Measurements from ENCODE around the gene INPP5K. TPM values are rescaled to one million over a fixed set of nuclear protein-coding genes. Genes with fewer than 3 reads are reported as not detected.
A peak's percentile ranks its signal among the peaks of the same experiment; 100 is the strongest.

Gene INPP5K
- total RNA-seq, 1 donor = 51.4 TPM

DNA sequence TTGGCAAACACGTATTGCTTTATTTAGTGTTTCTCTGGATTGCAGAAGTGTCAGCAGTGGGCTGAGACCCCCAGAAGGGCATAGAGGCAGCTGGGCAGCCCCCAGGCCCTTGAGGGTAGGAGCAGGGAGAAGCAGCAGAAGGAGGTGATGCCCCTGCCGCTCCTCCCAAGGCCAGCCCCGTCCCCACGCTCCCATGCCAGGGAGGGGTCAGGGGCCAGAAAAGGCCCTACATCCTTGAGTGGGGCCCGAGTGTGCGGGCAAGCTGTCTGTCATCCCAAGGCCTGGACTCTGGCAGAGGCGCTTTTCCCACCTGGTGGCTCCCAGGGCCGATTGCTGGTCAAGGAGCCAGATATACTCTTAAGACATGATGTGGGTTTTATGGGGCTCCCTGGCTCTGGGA, 52.2 kb downstream of the INPP5K start:
- H3K27ac ChIP-seq (ENCODE audit: low read depth, low read length) = no peak overlapping the region
- H3K36me3 ChIP-seq (ENCODE audit: insufficient read depth, low read length) = peaks cover 50% of the 10 kb centered on the region
- H2AFZ ChIP-seq (ENCODE audit: low read length) = no peak overlapping the region
- no peaks in the 10 kb centered on the region for H3K27me3 ChIP-seq (ENCODE audit: insufficient read depth, low read length)
- no peaks in the 10 kb centered on the region for H3K79me2 ChIP-seq (ENCODE audit: insufficient read depth, low read length)
- H3K4me3 ChIP-seq (ENCODE audit: insufficient read depth, low read length) = no peak overlapping the region
- no peak overlapping the region for H3K4me2 ChIP-seq (ENCODE audit: insufficient read depth, low read length)
- H3K9me3 ChIP-seq (ENCODE audit: low read depth, low read length) = no peaks in the 10 kb centered on the region
- H4K20me1 ChIP-seq (ENCODE audit: insufficient read depth, low read length) = peaks cover 13% of the 10 kb centered on the region
- H3K4me1 ChIP-seq (ENCODE audit: insufficient read depth, low read length) = peaks cover 23% of the 10 kb centered on the region
- TF ChIP-seq, protein P1, sequence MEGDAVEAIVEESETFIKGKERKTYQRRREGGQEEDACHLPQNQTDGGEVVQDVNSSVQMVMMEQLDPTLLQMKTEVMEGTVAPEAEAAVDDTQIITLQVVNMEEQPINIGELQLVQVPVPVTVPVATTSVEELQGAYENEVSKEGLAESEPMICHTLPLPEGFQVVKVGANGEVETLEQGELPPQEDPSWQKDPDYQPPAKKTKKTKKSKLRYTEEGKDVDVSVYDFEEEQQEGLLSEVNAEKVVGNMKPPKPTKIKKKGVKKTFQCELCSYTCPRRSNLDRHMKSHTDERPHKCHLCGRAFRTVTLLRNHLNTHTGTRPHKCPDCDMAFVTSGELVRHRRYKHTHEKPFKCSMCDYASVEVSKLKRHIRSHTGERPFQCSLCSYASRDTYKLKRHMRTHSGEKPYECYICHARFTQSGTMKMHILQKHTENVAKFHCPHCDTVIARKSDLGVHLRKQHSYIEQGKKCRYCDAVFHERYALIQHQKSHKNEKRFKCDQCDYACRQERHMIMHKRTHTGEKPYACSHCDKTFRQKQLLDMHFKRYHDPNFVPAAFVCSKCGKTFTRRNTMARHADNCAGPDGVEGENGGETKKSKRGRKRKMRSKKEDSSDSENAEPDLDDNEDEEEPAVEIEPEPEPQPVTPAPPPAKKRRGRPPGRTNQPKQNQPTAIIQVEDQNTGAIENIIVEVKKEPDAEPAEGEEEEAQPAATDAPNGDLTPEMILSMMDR (IDR thresholded peaks at IDR 0.05; ENCODE audit: extremely low read depth, low read depth, low read length) = no peak
- peak; percentile 71 for DNase-seq (ENCODE audit: insufficient read length, low spot score, missing footprints)

DNA sequence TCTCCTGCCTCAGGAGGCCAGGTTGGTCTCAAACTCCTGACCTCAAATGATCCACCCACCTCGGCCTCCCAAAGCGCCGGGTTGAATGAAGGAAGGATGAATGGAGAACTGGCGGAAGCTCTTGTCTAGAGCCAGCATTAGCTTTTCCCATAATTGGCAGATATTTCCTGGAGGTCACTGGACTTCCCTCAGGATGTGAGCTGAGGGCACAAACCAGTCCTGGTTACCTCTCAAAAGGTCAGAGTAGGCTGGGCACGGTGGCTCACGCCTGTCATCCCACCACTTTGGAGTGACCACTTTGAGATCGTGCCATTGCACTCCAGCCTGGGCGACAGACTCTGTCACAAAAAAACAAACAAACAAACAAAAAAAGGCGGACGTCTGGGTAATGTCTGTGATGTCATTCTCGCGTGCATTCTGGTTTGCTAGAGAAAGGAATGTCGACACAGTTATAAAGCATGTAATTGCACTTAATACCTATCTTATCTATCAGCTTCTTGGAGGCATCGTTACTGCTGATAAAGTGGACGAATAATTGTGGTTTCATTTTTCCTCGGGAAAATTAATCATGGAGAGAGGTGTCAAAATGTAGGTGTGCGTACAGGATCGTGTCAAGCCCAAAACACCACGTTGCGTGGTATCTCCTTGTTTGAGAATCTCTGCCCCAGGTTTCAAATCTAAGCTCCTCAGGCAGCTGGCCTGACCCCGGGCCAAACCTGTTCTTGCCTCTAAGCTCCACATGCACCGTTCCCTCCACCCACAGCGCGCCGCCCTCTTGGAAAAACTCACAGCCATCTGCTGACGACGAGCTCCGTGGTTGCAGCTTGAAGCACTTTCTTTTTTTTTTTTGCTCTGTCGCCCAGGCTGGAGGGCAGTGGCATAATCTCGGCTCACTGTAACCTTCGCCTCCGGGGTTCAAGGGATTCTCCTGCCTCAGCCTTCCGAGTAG, 54.0 kb downstream of the INPP5K start:
- Histone ChIP-seq H3K36me3 (ENCODE audit: insufficient read depth, low read length) (peaks cover 35% of the 10 kb centered on the region), H2AFZ (ENCODE audit: low read length) (no peak overlapping the region), H3K79me2 (ENCODE audit: insufficient read depth, low read length) (no peaks in the 10 kb centered on the region), H4K20me1 (ENCODE audit: insufficient read depth, low read length) (peaks cover 2% of the 10 kb centered on the region), H3K4me3 (ENCODE audit: insufficient read depth, low read length) (no peak overlapping the region), H3K27me3 (ENCODE audit: insufficient read depth, low read length) (no peaks in the 10 kb centered on the region), H3K4me2 (ENCODE audit: insufficient read depth, low read length) (peak overlapping the region; percentile 55), H3K9me3 (ENCODE audit: low read depth, low read length) (no peaks in the 10 kb centered on the region), H3K4me1 (ENCODE audit: insufficient read depth, low read length) (peaks cover 23% of the 10 kb centered on the region), H3K27ac (ENCODE audit: low read depth, low read length) (no peak overlapping the region)
- peak; percentile 68 for DNase-seq (ENCODE audit: insufficient read length, low spot score, missing footprints)
- TF ChIP-seq, protein P1 (IDR thresholded peaks at IDR 0.05; ENCODE audit: extremely low read depth, low read depth, low read length) = no peak

DNA sequence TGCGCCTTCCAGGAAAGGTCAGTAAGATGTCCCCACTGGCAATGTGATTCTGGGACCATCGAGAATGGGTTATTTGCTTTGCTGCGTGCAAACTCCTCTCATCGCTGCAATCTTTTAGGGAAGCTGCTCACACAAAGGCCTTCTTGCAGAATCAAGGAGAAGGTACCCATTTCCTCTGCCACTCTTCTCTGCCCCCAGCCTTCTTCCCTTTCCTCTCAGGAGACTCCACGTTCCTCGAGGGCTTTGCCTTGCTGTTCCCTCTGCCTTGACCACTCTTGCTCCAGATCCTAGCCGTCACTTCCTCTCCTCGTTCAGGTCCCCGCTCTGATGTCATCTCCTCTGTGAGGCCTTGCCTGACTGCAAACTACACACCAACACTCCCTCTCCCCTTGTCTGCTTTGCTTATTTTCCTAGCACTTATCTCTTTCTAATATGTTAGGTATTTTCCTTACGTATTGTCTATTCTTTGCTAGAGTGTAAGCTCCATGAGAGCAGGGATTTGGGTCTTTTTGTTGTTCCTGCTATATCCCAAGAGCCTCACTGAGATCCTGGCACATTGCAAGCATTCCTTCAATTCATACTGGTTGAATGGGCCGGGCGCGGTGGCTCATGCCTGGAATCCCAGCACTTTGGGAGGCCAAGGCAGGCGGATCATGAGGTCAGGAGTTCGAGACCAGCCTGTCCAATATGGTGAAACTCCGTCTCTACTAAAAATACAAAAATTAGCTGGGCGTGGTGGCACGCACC, 55.0 kb downstream of the INPP5K start:
- no peak overlapping the region for H3K4me2 ChIP-seq (ENCODE audit: insufficient read depth, low read length)
- H3K4me3 ChIP-seq (ENCODE audit: insufficient read depth, low read length) = no peak overlapping the region
- no peak overlapping the region for H2AFZ ChIP-seq (ENCODE audit: low read length)
- H3K4me1 ChIP-seq (ENCODE audit: insufficient read depth, low read length) = peaks cover 25% of the 10 kb centered on the region
- DNase-seq (ENCODE audit: insufficient read length, low spot score, missing footprints) = no peak
- no peaks in the 10 kb centered on the region for H3K27me3 ChIP-seq (ENCODE audit: insufficient read depth, low read length)
- TF ChIP-seq, protein P1 (IDR thresholded peaks at IDR 0.05; ENCODE audit: extremely low read depth, low read depth, low read length) = no peak
- no peaks in the 10 kb centered on the region for H4K20me1 ChIP-seq (ENCODE audit: insufficient read depth, low read length)
- H3K79me2 ChIP-seq (ENCODE audit: insufficient read depth, low read length) = no peaks in the 10 kb centered on the region
- H3K36me3 ChIP-seq (ENCODE audit: insufficient read depth, low read length) = peaks cover 27% of the 10 kb centered on the region
- no peaks in the 10 kb centered on the region for H3K9me3 ChIP-seq (ENCODE audit: low read depth, low read length)
- no peak overlapping the region for H3K27ac ChIP-seq (ENCODE audit: low read depth, low read length)

DNA sequence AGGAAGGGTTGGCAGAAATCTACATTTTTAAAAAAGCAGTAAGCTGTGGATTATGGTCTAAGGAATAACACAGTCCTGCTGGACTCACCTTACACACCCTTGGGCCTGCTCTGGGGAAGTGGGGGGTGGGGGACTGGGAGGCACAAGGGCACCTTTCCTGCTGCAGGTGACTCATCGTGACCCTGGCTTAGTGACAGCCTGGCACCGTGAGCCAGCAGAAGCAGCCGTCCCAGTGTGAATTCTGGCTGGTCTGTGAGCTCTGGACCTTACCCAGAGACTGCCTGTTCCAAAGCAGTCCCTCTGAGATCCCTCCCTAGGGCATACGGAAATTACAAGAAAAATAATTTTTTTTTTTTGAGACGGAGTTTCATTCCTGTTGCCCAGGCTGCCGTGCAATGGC, 56.2 kb downstream of the INPP5K start:
- TF ChIP-seq, protein P1 (IDR thresholded peaks at IDR 0.05; ENCODE audit: extremely low read depth, low read depth, low read length) = no peak
- peak; percentile 91 for DNase-seq (ENCODE audit: insufficient read length, low spot score, missing footprints)
- no peak overlapping the region for H2AFZ ChIP-seq (ENCODE audit: low read length)
- peaks cover 7% of the 10 kb centered on the region for H3K79me2 ChIP-seq (ENCODE audit: insufficient read depth, low read length)
- H3K36me3 ChIP-seq (ENCODE audit: insufficient read depth, low read length) = peaks cover 18% of the 10 kb centered on the region
- no peaks in the 10 kb centered on the region for H3K27me3 ChIP-seq (ENCODE audit: insufficient read depth, low read length)
- H3K9me3 ChIP-seq (ENCODE audit: low read depth, low read length) = no peaks in the 10 kb centered on the region
- peaks cover 25% of the 10 kb centered on the region for H3K4me1 ChIP-seq (ENCODE audit: insufficient read depth, low read length)
- H3K27ac ChIP-seq (ENCODE audit: low read depth, low read length) = no peak overlapping the region
- no peak overlapping the region for H3K4me3 ChIP-seq (ENCODE audit: insufficient read depth, low read length)
- H3K4me2 ChIP-seq (ENCODE audit: insufficient read depth, low read length) = peak overlapping the region; percentile 38
- peaks cover 7% of the 10 kb centered on the region for H4K20me1 ChIP-seq (ENCODE audit: insufficient read depth, low read length)

All from osteoblast (primary cell).